Stimulated activated CD4-positive, alpha-beta T cell treated with anti-CD3 and anti-CD28 coated beads, Interleukin-12 subunit alpha, Interleukin-12 subunit beta, amount 100 ng/mL, for 4 hours (primary cell): ENCODE data around the gene ANKRD6.
"Not testable (repeated sequence)": the region's sequence is repeated elsewhere in the genome, so short reads cannot be mapped to it uniquely, and the experiment has no call there.

ENCODE experiments used
- DNase-seq: peaks from one replicate; pipeline ENCODE4 v3.0.0-alpha.2; 2020

ANKRD6 gene

DNA sequence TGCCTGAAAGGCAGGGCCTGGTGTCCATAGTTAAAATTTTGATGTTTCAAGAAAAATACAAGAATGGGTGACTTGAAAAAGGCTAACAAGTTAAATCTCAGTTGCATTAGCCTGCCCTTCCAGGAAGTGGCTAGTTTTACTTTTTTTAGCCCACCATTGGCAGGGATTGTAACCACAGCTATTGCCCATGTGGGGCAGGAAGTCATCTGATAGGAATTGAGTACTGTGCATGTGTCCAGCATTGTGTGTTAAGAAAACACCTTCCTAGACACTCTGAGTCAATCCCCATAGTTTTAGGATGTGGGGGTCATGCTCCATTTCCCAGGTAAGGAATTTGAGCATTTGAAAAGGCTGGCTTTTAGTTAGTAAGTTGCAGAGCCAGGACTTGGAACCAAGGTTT is 178.7 kb downstream of the ANKRD6 start:
- DNase-seq = no peak

DNA sequence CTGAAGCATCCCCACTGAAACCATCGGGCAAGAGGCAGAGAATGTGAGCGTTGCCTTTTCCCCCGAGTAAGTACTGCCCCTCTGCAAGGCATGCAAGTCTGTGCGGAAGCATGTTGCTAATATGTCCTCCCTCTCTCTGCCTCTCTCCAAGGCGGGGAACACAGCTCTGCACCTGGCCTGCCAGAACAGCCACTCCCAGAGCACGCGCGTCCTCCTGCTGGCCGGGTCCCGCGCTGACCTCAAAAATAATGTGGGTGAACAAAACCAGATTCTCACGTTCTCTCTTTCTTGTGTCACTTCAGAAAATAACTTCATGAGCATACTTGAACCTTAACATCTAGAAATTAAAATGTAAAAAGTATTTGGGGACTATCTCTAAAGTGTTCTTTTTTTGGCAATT is 179.2 kb downstream of the ANKRD6 start:
- DNase-seq = no peak

DNA sequence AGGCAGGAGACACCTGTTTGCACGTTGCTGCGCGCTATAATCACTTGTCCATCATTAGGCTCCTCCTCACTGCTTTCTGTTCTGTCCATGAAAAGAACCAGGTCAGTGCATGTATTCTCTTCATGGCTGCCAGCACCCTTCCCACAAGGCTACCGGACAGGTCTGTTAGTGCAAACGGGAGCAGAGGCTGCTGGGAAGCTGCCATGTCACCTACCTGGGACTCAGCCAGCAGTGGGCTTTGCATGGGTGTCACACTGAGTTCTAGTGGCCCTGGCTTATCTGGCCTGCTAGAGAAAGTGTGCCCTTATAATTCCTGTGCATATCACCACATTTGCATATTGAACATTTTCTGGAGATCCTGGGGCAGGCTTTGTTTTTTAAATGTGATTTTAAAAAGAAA is 180.8 kb downstream of the ANKRD6 start:
- no peak for DNase-seq

DNA sequence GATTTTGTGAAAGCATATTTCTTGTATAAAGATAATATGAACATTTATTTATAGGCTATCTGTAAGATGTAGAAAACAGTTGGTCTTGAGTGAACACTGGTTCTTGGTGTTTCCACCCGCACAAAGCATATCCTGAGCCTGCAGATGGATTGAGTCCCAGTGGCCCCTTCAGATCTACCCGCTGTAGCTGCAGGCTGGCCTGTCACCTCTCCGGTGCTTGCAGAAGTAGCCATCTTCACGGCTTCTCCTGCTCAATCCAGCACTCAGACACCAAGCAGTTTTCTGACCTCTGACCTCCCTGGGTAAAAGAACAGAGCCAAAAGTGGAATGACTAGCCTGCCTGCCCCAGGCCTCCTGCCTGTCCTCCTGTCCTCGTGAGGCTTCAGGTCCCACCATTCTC is 182.9 kb downstream of the ANKRD6 start:
- DNase-seq = no peak

DNA sequence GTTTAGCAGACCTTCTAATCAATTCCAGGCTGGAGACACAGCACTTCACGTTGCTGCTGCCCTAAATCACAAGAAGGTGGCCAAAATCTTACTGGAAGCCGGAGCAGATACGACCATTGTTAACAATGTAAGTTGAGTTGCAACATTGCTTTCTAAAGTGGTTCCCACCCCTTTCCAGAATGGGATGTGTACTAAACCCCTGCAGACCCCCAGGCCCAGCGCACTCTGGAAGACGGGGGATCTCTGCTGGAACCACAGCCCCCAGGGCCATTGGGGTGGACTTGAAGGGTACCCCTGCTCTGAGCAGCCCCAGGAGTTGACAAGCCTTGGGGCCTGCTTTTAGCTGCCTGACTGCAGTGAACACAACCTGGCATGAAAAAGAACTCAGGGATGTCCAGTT is 183.6 kb downstream of the ANKRD6 start:
- DNase-seq = no peak

DNA sequence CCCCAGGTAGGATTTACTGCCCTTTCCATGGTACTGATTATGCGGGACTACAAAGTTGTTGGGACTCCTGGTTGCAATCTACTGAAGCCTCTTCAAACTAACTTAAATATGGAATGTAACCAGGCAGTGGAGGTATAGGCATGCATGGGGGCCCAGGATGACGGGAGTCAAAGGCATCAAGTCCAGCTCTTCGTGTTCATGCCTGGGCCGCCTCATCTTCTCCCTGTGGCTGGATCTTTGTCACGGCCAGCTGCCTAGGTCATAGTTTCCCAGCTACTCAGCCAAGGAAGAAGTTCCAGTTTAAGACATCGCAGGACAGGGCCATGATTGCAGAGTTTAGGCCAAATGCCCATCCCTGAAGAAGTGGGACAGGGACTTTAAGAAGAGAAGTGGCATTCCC is 185.1 kb downstream of the ANKRD6 start:
- no peak for DNase-seq

DNA sequence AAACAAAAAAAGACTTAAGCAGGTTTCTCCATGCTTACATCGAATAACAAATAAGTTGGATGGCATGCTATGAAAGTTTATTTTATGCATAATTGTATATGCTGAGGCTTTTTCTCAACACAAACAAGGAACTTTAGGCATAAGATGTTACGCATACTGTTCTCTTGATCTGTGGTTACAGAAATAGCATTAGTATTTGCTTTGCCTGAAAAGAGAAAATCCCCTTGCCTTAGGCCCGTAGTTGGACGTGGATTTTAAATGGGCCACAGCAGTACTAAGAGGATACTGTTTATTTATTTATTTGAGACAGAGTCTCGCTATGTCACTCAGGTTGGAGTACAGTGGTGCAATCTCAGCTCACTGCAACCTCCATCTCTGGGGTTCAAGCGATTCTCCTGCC is 186.6 kb downstream of the ANKRD6 start:
- no peak for DNase-seq

DNA sequence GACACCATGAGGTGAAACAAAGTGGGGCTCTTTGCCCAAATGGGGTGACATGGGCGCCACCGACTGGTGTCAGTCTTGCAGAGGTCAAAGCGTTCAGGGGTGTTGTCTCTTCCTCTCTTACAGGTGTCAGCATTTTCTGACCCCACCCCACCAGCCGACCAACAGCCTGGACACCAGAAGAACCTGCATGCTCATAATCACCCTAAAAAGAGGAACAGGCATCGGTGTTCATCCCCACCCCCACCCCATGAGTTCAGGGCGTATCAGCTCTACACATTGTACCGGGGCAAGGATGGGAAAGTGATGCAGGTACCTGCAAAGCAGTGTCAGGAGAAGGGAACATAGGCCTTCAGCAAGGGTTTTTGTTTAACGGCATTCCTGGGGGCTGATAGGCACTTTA is 190.8 kb downstream of the ANKRD6 start:
- DNase-seq = no peak

DNA sequence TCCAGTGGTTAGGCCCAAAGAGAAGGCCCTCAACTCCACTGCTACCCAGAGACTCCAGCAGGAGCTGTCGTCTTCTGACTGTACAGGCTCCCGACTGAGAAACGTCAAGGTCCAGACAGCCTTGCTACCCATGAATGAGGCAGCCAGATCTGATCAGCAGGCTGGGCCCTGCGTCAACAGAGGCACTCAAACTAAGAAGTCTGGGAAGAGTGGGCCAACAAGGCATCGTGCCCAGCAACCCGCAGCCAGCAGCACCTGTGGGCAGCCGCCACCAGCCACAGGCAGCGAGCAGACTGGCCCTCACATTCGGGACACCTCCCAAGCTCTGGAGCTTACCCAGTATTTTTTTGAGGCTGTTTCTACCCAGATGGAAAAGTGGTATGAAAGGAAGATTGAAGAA is 197.5 kb downstream of the ANKRD6 start:
- DNase-seq = no peak

DNA sequence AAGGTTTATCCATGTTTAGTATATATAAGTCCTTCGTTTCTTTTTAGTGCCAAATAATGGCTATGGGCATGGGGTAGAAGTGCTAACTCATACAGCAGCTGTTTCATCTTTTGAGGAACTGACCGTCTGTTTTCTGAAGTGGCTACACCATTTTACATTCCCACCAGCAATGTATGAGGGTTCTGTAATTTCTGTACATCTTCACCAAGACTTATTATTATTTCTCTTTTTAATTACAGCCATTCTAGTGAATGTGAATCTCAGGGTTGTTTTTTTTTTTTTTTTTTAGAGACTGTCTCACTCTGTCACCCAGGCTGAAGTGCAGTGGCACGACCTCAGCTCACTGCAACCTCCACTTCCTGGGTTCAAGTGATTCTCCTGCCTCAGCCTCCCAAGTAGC is 203.5 kb downstream of the ANKRD6 start:
- DNase-seq = not testable (repeated sequence)

DNA sequence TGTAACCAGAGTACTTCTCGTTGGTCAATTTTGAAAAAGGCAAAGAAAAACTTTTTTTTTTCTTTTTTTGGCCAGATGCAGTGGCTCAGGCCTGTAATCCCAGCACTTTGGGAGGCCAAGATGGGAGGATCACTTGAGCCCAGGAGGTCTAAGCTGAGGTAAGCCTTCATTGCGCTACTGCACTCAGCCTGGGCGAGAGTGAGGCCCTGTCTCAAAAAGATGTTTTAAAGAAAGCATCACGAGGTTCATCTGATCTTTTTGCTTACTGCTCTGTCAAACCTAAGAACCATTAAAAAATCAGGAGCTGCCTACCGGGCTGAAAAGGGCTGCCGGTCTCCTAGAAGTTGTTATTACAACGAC is 205.0 kb downstream of the ANKRD6 start:
- DNase-seq = no peak

DNA sequence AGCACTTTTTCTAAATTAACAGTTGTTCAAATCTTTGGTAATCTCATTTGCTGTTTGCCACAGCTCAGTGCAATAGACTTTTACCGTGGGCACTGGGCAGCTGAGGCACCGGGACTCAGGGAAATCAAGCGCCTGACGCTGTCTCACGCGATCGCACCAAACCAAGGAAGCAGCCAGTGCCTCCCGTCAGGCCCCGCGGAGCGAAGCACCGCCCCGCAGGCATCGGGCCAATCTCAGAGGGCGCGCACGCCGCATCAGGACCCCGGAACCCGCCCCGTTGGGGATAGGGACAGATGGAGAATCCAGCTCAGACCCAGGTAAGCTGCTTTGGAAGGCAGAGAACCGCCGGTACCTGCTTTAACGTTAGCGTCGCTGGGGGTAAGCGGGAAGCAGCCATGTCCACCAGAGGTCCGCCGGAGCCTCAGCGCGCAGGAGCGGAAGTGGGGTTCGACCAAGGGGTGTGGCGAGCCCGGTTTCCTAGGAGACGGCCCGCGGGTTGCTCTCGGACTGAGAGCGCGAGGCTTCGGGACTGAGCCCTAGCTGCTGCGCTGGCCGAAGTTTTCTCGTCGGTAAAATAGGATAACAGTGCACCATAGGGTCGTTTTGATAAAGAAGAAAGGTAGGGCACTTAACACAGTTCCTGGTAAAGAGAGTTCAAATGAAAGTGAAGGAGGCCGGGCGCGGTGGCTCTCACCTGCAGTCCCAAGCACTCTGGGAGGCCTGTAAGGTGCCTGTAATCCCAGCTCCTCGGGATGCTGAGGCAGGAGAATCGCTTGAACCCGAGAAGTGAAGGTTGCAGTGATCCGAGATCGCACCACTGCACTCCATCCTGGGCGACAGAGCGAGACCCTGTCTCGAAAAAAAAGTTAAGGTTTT is 205.6 kb downstream of the ANKRD6 start, which contains the start of gene LYRM2:
Gene LYRM2, minus strand, starts transcription at position 428 of the 876 bp plus-strand sequence. Its CDS starts 31 bp downstream, at position 397.
- peak; percentile 88 for DNase-seq

DNA sequence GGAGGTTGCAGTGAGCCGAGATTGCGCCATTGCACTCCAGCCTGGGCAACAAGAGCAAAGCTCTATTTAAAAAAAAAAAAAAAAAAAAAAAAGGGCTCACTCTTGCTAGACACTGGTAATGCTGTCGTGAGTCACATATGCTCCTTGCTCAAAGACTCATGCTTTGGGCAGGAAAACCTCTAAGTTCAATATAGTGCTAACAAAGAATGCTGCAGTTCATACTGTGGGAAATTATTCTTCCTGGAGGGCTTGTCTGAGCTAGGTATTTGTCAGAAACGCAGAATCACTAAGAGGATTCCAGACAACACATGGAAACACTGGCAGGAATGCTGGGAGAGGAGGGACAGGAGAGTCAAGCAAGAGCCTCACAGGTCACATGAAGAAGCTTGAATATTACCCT is 207.9 kb downstream of the ANKRD6 start:
- DNase-seq = no peak

DNA sequence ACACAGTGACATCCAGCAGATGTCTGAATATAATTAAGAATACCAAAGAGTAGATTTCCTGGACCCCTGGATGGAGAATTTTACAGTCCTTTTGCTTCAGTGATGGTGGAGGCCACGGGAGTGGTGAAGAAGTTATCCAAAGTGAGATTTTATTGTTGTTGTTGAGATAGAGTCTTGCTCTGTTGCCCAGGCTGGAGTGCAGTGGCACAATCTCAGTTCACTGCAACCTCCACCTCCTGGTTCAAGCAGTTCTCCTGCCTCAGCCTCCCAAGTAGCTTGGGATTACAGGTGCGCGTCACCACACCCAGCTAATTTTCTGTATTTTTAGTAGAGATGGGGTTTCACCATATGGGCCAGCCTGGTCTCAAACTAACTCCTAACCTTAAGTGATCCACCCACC is 208.6 kb downstream of the ANKRD6 start:
- not testable (repeated sequence) for DNase-seq

DNA sequence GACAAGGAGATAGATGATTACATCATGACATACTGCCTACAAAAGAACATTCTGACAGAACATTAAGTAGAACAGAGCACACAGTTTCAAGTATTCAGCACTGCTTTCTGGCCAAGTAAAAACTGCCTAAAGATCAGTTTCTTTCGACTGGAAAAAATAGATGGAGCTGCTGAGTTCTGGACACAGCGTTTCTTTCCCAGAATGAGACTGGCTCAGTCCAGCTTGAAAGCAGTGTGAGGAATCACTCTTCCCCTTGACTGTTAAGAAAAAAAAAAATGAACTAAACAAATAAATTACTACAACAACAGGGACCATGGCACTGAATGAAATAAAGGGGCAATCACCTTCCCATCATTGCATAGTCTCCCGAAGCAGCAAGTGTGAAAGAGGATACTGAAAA is 210.0 kb downstream of the ANKRD6 start:
- DNase-seq = no peak

DNA sequence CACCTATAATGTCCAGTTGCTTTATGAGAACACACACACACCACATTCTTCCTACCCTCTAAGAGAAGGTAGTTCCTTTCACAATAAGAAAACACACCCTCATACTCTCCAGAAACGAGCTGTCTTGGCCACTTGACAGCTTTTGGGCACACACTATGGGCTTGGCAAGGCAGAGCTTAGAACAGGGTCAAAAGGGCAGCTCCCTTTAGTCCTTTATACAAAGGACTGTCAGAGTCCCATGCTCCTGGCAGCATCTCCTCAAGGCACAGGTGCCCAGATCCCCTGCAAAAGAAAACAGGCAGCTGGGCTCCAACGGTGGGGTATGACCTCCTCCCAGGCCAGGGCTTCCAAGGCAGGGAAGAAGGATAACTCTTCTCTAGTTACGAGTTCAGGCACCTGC is 210.5 kb downstream of the ANKRD6 start:
- no peak for DNase-seq

DNA sequence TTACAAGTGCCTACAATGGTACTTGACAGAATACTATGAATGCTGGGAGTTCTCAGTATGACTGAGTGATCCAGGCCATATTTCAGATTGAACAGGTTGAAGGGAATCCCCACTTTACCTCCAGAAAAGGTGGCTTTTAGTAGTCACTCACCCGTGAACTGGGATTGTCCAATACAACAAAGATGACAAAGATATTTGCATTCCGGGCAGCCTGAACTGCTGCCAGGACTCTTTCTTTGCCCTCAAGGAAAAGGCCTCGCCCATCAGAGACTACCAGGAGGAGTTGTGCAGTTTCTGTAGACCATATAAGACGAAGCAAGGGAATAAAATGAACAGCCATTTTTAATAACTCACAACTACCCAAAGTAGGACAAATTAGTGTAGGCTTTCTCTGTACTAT is 211.9 kb downstream of the ANKRD6 start:
- DNase-seq = no peak

DNA sequence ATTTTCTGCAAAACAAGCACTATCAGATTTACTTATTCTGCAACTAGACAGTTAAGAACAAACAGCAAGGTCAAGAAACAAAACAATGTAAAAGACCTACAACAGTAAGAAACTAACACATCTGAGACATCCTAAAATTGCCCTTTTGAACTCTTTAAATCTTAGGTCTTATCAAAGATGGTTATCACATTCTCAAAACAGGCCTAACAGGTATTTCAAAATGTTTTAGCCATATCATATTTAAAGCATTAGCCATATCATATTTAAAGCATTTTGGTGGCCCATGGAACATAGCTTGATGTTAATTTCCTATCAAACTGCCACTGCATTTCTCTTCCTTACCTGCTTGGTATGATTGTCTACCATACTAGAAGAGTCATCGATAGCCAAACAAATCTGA is 216.7 kb downstream of the ANKRD6 start:
- no peak for DNase-seq

DNA sequence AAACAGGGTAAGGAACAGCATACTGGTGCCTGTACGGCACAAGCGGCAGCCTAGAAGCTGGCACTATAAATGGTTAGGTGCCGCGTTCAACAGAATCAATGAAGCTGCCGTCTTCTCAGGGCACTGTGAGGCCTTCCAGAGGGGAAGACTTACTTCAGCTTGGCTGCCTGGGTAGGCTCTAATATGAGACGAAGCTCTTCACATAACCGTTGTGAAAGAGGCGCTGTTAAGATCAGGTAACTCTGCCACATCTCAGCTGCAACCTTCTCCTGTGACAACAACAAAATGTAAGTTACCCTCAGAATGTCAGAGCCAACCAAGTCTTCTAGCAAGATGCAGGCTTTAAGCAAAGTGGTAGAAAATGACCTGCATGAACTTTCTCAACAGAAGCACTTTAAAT is 217.6 kb downstream of the ANKRD6 start:
- DNase-seq = no peak

DNA sequence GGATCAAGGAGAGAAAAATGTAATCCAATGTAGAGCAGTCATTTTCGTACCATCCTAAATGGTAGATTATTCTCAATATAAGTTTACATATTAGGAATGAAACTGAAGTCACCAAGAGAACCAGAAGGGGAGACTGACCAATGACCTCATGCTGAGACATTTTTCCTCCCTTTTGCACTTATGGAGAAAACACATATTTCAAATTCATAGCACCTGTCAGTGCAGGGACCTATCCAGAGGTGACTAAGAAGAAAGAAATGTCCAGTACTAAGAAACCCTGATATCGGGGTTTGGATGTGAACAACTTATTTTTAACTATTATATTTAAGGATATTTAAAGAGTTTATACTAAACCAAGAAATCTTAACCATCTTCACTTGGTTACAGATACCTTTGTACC is 222.2 kb downstream of the ANKRD6 start:
- no peak for DNase-seq

DNA sequence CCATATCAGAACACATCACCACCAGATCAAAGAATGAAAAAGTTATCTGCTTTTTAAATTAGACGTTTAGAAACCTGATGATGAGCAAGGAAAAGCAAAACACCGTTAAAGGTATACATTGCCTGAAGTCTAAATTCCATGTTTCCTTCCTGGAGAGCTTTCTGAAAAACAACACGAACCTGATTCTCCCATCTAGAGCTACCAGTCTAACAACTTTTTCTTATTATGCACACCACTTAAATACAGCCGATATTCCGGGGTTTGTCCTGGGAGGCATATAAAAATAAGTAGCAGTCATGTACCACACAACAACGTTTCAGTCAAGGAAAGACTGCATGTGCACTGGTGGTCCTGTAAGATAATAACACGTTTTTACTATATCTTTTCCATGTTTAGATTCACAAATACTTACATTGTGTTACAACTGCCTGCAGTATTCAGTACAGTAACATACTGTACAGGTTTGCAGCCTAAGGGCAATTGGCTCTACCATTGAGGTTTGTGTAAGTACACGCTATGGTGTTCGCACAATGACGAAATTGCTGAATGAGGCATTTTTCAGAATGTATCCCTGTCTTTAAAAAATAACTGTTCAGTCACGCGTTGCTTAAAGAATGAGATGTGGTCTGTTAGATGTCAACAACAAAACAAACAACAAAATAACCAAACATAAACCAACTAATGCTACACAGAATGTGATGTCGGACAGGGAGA is 224.7 kb downstream of the ANKRD6 start:
- no peak for DNase-seq

DNA sequence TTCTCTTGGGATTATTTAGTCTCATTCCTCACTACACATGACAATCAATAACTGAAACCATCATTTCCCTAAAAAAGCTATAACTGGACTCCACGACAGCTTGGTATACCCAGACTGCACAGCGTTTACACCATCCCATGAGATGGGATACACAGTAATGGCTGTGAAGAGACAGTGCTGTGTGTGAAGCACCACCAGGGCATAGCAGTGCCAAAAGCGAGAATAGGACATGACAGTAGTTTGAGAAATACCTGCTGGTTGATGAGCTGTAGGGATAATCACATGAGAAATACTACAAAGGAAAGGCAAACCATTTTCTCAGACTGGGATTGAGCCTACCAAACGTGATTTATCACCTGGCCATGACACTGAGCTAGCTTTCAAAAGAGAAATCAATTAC is 228.0 kb downstream of the ANKRD6 start:
- no peak for DNase-seq

DNA sequence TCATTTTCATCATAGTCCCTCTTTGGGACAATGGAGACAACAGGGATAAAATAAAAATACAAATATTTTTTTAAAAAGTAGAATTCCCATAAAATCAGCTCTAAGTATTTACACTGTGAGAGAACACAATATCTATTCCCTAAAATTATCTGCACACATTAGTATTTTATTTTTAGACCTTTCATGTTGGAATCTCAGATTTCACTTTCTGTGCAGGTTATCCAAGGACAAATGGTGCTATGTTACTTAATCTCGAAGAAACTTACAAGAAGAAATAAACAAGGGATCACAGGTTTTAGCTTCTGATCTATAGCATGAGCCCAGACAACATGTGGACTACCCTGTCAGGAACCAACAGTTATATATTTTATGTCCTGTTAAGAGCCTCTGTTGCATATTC is 228.6 kb downstream of the ANKRD6 start:
- DNase-seq = no peak

DNA sequence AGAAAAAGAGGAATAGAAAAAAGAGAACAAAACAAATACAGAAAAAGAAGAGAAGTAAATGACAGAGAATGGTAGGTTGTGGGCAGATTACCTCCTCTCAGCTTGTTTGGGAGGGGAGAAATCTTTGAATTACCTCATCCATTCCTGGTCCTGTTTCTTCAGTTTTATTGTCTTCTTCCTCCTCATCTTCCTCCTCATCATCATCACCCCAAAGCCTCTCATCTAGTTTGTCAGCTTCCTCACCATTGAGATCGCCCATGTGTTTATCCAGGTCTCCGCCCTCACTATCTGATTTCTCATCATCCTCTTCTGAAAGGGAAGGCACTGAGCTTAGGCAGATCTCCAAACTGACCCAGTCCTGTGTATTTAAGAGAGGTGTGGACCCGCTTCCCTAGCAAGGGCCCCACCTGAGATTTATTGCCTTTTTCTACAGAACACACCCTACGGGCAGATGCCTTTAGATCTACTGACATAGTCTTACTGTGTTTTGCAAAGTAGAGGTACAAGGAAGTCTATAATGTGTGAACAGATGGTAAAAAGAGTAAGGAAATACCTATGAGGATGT is 229.8 kb downstream of the ANKRD6 start:
- DNase-seq = no peak
